Esophagus (tissue), 2 donors: ENCODE results near the gene TIMP2. TPM values are rescaled to one million over a fixed set of nuclear protein-coding genes. Genes with fewer than 3 reads are reported as not detected.
"Not testable (repeated sequence)": the region's sequence is repeated elsewhere in the genome, so short reads cannot be mapped to it uniquely, and the experiment has no call there.

Source experiments
- H3K27ac ChIP-seq, 2 donors: one replicate each; pipeline ENCODE4 v1.5.1; 2013; ENCODE audit warnings: low read depth in 2 of 2, mild to moderate bottlenecking in 2 of 2, inconsistent platforms in 1 of 2, low read length in 1 of 2, moderate library complexity in 1 of 2
- H3K27me3 ChIP-seq, 2 donors: one replicate each; pipeline ENCODE4 v1.6.1; 2013; ENCODE audit warnings: low read length in 2 of 2, control low read depth in 1 of 2, mild to moderate bottlenecking in 1 of 2; ENCODE audit not compliant: insufficient read depth in 2 of 2, control insufficient read depth in 1 of 2
- H3K36me3 ChIP-seq, 2 donors: one replicate each; pipeline ENCODE4 v1.6.1; 2013; ENCODE audit warnings: low read length in 1 of 2; ENCODE audit not compliant: control insufficient read depth in 2 of 2, insufficient read depth in 2 of 2
- H3K4me1 ChIP-seq, 2 donors: one replicate each; pipeline ENCODE4 v1.6.1; 2013; ENCODE audit warnings: low read length in 1 of 2; ENCODE audit not compliant: control insufficient read depth in 2 of 2, insufficient read depth in 2 of 2
- H3K4me3 ChIP-seq, 2 donors: one replicate each; pipeline ENCODE4 v1.5.1; 2013; ENCODE audit warnings: low read length in 2 of 2, mild to moderate bottlenecking in 2 of 2, low read depth in 1 of 2, moderate library complexity in 1 of 2
- H3K9me3 ChIP-seq, 2 donors: one replicate each; pipeline ENCODE4 v1.6.1; 2013; ENCODE audit warnings: mild to moderate bottlenecking in 2 of 2, low read depth in 1 of 2, low read length in 1 of 2, moderate library complexity in 1 of 2; ENCODE audit not compliant: control insufficient read depth in 2 of 2, insufficient read depth in 1 of 2
- WGBS, 2 donors: extraction: QIAGEN DNeasy Blood & Tissue Kit; methylation state at CpG; one replicate each; pipeline ENCODE4 v1.1.7; 2013; 5-methylcytosine and 5-hydroxymethylcytosine counted together
- polyA plus RNA-seq, 2 donors: library from polyadenylated mRNA; stranded (reverse); fragments of 200-250 nt; gene quantifications; one replicate each; pipeline ENCODE4 v1.2.3, GENCODE V29; 2013
- donor health status: healthy with polysubstance abuse.
- donor health status: Bipolar disorder and iron deficiency.

Gene TIMP2
- polyA plus RNA-seq, 2 donors, result 30.6 to 39.5 TPM

DNA sequence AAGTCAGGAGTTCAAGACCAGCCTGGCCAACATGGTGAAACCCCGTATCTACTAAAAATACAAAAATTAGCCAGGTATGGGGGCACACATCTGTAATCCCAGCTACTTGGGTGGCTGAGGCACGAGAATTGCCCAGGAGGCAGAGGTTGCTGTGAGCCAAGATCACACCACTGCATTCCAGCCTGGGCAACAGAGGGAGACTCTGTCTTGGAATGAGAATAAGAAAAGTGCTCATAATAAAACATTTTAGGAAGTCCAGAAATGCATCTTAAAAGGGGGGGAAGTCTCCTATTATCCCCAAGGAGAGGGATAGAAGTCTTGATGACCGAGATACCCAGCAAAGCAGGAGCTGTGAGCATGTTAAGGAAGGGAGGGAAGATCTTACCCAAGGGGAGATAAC, 58.1 kb downstream of the TIMP2 start:
- WGBS, 2 donors, result 72% methylated on average over 3 of the region's 3 CpGs
- not testable (repeated sequence) for H3K36me3 ChIP-seq, H3K27ac ChIP-seq, H3K4me1 ChIP-seq, H3K4me3 ChIP-seq, H3K27me3 ChIP-seq, H3K9me3 ChIP-seq

DNA sequence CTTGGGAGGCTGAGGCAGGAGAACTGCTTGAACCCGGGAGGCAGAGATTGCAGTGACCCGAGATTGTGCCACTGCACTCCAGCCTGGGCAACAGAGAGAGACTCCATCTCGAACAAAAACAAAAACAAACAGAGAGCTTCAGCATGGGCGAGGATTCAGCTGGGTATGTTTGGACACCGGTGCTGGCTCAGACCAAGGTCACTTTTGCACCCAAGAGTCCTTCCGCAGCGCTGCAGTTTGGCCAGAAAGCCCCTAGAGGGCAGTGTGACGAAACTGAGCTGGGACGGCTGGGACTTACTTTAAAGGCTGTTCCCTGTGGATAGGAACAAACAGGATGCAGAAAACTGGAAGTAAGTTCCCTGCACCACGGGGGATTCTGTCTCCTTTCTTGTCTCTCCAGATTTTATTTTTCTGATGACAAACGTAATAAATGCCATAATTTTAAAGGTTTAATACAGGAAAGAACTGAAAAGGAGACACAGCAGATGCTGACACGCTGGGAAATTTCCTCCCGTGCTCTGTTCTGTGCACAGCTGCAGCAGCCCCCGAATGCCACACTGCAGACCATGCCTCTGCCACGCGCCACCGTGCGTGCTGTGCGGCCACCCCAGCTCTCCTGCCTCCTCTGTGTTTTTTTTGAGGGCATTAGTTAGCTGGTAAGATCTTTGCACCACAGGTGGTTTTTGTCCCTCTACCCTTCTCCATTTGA, 59.4 kb downstream of the TIMP2 start:
- Histone ChIP-seq H3K36me3 (peaks cover 0 to 5% of the 10 kb centered on the region in 2 donors), H3K27me3 (no peaks in the 10 kb centered on the region), H3K4me1 (peaks cover 0 to 4% of the 10 kb centered on the region in 2 donors), H3K4me3 (no peak overlapping the region), H3K27ac (peak overlapping the region in 1 of 2 donors; percentile 7), H3K9me3 (no peaks in the 10 kb centered on the region)
- WGBS, 2 donors, result 21 to 25% methylated on average over 19 of the region's 19 CpGs

DNA sequence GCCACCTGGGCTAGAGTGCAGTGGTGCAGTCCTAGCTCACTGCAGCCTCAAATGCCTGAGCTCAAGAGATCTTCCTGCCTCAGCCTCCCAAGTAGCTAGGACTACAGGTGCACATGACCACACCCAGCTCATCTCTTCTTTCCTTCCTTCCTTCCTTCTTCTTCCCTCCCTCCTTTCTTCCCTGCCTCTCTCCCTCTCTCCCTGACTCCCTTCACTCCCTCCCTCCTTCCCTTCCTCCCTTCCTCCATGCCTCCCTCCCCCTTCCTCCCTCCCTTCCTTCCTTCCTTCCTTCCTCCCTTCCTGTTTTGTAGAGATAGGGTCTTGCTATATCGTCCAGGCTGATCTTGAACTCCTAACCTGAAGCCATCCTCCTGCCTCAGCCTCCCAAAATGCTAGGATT, 61.1 kb downstream of the TIMP2 start:
- peaks cover 0 to 2% of the 10 kb centered on the region in 2 donors for H3K36me3 ChIP-seq
- WGBS, 2 donors, result 63 to 69% methylated on average over 1 of the region's 1 CpG
- H3K4me1 ChIP-seq, result peaks cover 0 to 4% of the 10 kb centered on the region in 2 donors
- H3K27me3 ChIP-seq, result no peaks in the 10 kb centered on the region
- H3K27ac ChIP-seq, result peak overlapping the region in 1 of 2 donors; percentile 7
- H3K9me3 ChIP-seq, result no peaks in the 10 kb centered on the region
- H3K4me3 ChIP-seq, result no peak overlapping the region

DNA sequence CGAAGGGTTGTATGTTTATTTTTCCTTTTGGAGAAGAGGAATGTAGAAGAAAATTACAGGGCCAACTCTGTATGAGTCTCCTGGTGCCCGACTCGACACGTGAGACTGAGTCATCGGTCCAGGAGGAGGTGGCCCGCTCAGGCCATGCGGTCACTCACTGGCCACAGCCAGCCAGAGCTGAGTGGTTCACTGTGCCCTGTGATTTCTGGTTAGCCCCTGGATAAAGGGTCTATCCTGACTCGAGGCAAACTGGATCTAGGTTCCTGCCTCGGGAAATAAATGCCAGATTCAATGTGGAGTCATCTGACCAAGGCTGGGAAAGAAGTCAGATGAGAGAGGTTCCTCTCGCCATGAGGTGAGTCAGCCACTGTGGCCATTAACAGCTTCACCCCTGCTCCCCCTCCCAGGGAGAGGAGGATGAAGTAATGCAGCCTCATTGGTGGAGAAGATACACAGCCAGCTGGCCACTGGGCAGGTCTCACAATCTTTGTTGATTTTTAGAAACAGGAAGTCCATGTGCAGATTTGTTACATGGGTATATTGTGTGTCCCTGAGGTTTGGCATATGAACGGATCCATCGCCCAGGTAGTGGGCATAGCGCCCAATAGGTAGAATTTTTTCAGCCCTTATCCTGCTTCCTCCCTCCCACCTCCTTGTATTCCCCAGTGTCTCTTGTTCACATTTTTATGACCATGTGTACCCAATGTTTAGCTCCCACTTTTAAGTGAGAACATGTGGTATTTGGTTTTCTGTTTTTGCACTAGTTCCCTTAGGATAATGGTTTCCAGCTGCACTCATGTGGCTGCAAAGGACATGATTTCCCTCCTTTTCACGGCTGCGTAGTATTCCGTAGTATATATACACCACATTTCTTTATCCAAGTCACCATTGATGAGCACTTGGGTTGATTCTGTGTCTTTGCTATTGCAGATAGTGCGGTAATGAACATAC, 62.8 kb downstream of the TIMP2 start:
- no peaks in the 10 kb centered on the region for H3K27me3 ChIP-seq
- H3K4me3 ChIP-seq, result no peak overlapping the region
- H3K9me3 ChIP-seq, result no peaks in the 10 kb centered on the region
- WGBS, 2 donors, result 65 to 69% methylated on average over 17 of the region's 17 CpGs
- H3K4me1 ChIP-seq, result peaks cover 0 to 2% of the 10 kb centered on the region in 2 donors
- peaks cover 0 to 3% of the 10 kb centered on the region in 2 donors for H3K36me3 ChIP-seq
- H3K27ac ChIP-seq, result peak overlapping the region; percentile 18 to 75

DNA sequence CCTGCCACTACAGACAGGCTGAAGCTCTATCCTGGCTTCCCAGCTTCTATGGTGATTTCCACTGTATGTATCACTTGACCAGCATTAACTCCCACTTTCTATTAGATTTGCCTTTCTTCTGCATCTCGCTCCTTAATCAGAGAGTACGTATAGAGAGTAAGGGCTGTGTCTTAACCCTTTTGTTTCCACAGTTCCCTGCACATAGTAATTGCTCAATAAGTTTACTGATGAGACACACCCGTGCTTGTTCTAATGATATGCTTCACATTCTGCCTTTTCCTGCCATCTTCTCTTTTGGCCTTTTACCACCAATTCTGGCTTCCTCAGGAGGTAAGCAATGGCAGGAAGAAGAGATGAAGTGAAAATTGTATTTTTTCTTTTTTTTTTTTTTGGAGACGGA, 64.0 kb downstream of the TIMP2 start:
- H3K4me3 ChIP-seq, result no peak overlapping the region
- no peaks in the 10 kb centered on the region for H3K27me3 ChIP-seq
- no peaks in the 10 kb centered on the region for H3K9me3 ChIP-seq
- peak overlapping the region; percentile 18 to 36 for H3K27ac ChIP-seq
- 81 to 88% methylated on average over 4 of the region's 4 CpGs for WGBS, 2 donors
- peaks cover 0 to 4% of the 10 kb centered on the region in 2 donors for H3K4me1 ChIP-seq
- H3K36me3 ChIP-seq, result peaks cover 0 to 7% of the 10 kb centered on the region in 2 donors

DNA sequence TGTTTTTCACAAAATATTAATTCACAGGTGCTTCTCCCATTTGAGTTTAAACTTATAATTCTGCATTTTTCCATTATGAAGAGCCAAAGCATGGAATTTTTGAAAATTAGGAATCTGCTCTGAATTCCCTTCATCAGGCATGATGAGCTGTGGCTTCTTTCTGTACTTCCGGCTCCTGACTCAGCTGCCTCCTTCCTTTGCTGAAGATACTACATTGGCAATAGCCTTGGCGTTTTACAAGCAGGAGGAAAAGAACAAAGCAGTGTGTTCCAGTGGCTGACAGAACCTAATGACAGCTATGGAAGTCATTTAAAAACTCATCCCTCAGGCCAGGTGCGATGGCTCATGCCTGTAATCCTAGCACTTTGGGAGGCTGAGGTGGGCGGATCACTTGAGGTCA, 66.1 kb downstream of the TIMP2 start:
- Histone ChIP-seq H3K27me3 (no peaks in the 10 kb centered on the region), H3K4me1 (peaks cover 0 to 2% of the 10 kb centered on the region in 2 donors), H3K27ac (no peak overlapping the region), H3K36me3 (peaks cover 7% of the 10 kb centered on the region in 2 donors), H3K4me3 (no peak overlapping the region), H3K9me3 (no peaks in the 10 kb centered on the region)
- 68 to 74% methylated on average over 4 of the region's 4 CpGs for WGBS, 2 donors

DNA sequence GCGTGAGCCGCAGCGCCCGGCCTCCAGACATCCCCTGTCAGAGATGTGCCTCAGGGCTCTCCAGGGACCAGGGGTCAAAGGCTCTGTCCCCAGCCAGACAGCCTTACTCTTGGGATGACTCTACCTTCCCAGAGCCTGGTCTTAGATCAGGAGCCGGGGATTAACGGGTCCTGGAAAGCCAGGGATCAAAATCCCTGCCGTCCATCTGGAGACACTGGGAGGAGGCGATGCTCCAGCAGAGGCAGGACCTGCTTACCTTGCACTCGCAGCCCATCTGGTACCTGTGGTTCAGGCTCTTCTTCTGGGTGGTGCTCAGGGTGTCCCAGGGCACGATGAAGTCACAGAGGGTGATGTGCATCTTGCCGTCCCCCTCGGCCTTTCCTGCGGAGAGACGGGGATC, 67.9 kb downstream of the TIMP2 start:
- 90 to 92% methylated on average over 14 of the region's 14 CpGs for WGBS, 2 donors
- Histone ChIP-seq H3K4me1 (peaks cover 0 to 2% of the 10 kb centered on the region in 2 donors), H3K27me3 (no peaks in the 10 kb centered on the region), H3K4me3 (no peak overlapping the region), H3K9me3 (no peaks in the 10 kb centered on the region), H3K27ac (no peak overlapping the region), H3K36me3 (peaks cover 7% of the 10 kb centered on the region in 2 donors)

DNA sequence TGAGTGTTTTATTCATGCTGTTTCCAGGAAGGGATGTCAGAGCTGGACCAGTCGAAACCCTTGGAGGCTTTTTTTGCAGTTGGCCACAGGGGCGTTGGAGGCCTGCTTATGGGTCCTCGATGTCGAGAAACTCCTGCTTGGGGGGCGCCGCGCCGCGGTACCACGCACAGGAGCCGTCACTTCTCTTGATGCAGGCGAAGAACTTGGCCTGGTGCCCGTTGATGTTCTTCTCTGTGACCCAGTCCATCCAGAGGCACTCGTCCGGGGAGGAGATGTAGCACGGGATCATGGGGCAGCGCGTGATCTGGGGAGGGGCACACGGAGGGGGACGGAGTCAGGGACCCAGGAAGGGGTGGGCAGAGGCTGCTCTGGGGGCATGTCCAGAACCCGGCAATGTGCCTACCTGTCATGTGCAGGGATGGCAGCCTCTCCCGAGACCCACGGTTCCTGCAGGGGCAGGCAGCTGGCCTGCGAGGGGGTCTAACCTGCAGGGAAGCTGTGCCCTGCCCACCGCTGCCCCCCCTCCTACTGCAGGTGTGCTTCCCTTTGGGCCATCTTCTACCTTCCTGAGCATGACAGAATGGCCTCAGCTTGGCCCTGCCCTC, 69.5 kb downstream of the TIMP2 start:
- Histone ChIP-seq H3K36me3 (peaks cover 7% of the 10 kb centered on the region in 2 donors), H3K27me3 (no peaks in the 10 kb centered on the region), H3K9me3 (no peaks in the 10 kb centered on the region), H3K27ac (no peak overlapping the region), H3K4me3 (no peak overlapping the region), H3K4me1 (peaks cover 0 to 2% of the 10 kb centered on the region in 2 donors)
- WGBS, 2 donors, result 91 to 93% methylated on average over 25 of the region's 25 CpGs

DNA sequence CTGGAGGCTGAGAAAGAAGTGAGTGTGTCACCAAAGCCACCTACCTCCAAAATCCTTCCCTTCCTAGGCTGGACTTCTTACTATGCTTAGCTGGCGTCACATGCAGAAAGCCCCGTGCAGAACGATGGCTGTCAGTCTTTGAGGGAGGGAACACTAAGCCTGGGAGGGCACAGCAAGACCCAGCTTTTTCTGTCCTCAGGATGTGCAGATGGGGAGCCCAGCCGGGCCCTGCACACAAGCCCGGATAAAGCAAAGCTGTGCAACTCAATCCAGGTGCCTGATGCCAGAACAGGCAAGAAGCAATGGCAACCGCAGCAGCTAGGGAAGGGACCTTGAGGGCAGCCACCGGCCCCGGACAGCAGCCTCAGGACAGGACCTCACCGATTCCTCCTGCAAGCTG, 70.7 kb downstream of the TIMP2 start:
- Histone ChIP-seq H3K9me3 (no peaks in the 10 kb centered on the region), H3K4me3 (no peak overlapping the region), H3K36me3 (peaks cover 7% of the 10 kb centered on the region in 2 donors), H3K27ac (no peak overlapping the region), H3K27me3 (no peaks in the 10 kb centered on the region), H3K4me1 (peaks cover 0 to 2% of the 10 kb centered on the region in 2 donors)
- WGBS, 2 donors, result 75 to 79% methylated on average over 9 of the region's 9 CpGs
